NCI-H1436 (cell line): Measurements from ENCODE around the gene ERBB4.

Experiments used
- DNase-seq: peaks from one replicate; lab custom pipeline; 2025; lab: John Stamatoyannopoulos, UW

The ERBB4 gene

DNA sequence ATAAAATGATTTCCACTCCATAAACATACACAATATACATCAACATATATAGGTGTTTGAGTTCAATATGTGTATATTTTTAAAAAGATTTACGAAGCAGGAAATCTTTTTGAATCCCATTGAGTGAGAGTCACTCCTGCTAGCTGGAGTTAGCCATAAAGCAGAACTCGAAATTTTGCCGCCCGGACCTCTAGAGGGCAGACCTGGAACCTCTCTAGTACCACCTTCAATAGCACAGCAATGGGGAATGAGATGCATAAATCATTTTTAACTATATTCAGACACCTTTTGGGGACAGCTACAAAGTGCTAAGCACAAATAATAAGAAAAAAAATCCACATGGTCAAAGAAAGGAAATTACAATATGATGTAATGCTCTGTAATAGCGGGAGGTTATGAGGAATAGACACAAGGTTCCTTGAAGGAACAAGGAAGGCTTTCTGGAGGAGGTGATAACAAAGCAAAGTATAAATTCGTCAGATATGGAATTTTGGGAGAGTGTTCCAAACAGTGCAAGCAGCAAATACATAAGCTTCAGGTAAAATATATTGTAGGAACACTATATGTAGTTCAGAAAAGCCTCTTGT lies 533.4 kb downstream of the ERBB4 start:
- DNase-seq = peak; percentile 19

DNA sequence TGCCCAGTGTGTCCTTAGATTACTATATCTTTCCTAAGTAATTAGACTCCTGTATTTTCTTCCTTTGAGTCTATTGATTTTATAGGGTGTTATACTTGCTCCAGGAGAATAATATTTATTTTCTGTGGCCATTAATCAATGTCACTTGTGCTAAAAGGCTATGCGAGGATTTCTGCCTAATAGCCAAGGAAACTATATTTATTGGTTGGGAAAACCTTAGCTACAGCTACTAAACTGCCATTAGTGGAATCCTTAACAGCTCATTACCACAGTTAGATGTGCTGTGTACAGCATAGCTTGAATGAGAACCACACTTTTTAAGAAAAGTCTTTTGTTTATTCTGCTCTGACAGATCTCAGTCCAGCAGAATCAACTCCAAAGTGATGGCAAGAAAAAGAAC lies 537.3 kb downstream of the ERBB4 start:
- DNase-seq = no peak

DNA sequence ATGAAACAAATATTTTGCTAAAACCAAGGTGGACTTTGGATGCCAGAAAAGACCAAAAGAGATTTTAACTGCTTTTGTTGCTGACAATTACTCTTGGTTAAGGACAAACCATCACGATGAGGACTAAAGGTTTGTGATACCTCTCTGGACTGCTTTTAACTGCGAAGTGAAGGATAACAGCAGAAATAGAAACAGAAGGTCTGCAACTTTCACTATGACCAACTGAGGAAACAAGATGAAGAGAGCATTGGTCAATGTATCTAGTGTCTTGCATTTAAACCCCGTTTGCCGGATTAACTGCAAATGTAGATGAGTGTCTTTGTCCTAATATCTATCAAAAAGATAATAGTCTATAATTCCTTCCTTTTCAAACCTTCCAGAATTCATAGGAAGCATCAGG lies 541.7 kb downstream of the ERBB4 start:
- no peak for DNase-seq

DNA sequence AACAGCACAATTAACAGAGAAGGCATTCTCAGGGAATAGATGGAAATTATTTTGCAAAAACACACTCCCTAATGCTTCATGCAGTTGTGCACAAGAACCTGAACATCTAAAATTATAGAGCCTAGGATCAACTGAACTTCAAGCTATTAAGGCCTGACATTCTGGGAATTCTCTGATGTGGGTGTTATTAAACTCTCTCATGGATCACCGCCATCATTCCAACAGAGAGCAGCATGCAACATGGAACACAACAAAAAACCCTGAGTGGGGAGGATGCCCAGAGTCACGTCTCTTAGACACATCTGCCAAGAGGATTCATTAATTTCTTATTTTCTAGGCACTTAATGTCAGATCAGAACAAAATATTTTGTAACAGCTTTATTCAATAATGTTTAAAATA lies 543.8 kb downstream of the ERBB4 start:
- no peak for DNase-seq

DNA sequence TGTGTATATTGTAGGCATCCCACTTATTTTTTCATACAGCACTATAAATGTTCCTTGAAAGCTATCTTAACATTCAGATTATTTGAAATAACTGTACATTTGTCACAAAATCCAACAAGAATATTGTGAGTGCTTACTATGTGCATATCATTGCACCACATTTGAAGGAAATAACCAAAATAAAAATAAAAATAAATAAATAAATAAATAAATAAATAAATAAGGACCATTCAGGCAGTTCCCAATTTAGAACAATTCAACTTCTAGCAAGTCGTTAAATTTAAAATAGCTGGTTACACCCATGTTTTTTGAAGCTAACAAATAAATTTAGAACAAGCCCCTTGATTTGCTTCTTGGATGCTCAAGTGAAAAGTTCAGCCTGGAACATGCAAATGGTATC lies 548.3 kb downstream of the ERBB4 start:
- DNase-seq = no peak

DNA sequence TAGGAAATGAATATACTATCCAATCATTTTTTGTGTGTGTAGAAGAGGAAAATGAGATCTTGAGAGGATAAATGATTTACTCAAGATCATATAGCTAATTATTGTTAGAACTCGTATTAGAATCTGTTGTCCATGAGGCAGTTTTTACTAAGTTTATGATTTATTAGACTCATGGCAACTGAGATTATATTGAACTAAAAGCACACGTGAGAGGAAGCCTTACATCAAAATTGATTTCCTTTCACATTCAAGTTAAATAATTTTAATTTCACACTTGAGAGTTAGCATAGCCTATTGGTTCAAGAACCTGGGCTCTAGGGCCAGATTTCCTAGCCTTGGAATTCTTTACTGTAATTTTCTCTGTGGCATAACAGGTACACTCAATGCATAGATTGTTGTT lies 552.3 kb downstream of the ERBB4 start:
- DNase-seq = no peak

DNA sequence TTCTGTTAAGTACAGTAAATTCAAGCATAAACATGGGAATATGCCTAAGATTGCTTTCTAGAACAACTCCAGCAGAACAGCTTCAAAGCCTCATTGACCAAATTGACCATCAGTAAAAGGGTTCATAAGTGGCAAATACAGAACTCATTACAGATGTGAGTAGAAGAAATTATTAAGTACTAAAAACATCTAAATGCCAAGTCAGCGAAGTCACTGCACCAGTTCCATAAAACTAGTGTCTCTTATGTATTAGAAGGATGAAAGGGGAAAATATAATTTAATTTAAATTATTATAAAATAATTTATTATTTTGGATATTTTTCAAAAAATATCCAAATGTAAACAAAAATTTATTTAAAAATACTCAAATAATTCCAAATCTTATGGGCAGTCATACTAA lies 553.2 kb downstream of the ERBB4 start:
- DNase-seq = no peak

DNA sequence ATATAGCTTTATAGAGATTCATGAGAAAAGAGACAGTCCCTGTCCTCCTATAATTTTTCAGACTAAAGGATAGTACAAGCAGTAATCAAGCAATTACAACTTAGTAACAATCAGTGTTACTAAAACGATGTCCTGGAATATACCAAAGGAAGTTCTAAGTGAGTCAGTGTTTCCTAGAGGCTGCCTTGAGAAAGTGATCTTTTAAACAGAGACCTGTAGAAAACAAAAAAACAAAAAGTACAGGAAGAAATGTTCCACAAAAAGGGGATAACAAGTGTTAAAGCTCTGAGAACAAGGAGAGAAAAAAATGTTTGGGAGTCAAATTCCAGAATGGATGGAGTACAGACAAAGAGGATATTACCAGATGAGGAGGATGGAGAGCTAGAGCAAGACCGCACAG lies 556.4 kb downstream of the ERBB4 start:
- no peak for DNase-seq

DNA sequence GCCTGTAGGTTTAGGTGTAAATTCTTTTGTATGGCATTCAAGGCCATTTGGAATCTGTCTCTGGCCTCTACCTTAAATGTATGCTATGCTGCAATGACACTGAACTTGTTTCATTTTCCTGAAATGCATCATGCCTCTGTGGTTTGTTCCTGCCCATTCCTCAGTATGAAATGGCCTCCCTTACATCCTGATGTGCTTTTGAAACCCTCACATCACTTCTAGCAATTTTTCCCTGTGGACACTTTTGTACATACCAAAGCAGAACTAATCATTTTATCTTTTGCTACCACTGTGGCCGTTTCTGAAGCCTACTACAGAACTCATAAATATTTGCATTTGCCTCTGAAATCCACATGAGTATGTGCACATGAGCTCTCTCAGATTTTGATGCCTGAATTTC lies 557.2 kb downstream of the ERBB4 start:
- DNase-seq = no peak

DNA sequence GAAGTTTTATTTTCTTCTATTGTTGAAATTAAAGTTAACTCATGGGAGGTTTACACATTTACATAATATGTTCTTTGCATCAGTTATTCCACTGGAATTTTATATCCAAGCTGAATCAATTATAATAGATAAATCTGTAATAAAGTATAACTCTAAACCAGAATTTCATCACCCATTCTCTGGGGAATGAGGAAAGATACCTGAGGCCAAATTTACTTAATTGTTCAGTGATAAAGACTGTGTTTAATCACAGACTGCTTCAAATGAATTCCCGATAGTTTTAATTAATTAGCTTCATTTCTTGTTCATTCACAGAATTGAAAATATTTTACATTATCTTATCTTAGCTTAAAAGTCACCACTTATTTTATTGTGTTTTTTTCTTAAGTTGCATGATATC lies 562.5 kb downstream of the ERBB4 start:
- no peak for DNase-seq

DNA sequence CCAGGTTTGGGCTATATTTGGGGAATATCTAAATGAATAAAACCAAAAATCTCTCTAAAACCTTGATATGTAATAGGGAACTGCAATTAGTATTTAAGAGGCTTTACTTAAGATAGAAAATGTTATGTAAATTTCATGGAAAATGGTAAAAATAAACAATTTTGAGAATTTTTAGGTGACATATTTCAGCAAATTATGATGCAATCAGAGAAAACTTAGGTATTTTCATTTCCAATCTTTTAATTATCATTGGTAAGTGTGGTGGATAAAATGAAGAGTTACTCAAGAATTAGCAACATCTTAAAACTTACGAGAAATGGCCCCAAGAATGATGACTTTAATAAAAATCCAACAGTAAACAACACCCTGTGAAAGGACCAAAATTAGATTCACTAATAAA lies 571.4 kb downstream of the ERBB4 start:
- DNase-seq = no peak

DNA sequence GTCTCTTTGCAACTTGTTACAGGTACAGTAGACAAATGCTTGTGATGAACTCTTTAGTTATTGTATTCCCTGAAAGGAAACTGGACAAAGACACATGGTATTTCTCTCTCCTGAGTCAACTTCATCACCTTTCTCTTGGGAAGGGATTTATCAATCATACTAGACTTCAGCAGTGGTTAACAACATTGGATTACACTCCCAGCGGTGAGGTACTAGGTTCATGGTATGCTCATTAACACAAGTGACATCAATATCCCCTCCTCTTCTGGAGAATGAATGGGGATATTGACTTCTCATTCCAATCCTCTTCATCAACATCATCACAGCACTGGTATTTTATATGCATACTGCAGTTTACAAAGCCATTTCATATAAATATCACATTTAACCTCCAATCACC lies 574.6 kb downstream of the ERBB4 start:
- no peak for DNase-seq

DNA sequence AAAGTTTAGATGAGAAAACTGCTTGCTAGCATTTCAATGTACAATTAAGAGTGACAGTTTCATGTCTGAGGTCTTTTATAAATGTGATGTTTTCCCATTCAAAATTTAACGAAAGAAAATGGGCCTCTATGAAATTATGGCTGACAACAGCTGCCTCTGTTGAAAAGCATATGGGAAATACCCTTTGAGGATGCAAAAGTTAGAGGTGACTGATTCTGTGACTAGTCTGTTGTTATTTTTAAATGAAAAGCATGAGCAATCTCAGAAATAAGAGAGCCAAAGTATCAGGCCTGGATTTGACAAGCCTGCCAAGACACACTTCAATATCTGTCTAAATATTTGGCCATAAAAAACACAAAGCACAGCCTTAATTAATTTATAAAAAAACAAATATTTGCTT lies 580.8 kb downstream of the ERBB4 start:
- no peak for DNase-seq

DNA sequence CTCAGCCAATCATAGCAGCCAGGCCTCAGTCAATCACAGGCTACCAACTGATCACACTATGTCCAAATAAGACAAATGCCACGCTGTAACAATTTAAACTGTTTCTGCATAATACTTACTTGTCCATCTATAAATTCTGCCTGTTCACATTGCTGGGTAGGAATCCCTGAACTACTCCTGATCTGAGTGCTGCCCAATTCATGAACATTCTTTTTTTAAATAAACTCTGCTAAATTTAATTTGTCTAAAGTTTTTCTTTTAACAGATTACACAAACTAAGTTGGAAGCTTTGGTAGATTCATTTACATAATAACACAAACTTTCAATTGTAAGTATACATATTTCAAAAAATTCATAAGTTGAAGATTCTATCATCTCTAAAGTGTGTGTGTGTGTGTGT lies 583.0 kb downstream of the ERBB4 start:
- DNase-seq = no peak

DNA sequence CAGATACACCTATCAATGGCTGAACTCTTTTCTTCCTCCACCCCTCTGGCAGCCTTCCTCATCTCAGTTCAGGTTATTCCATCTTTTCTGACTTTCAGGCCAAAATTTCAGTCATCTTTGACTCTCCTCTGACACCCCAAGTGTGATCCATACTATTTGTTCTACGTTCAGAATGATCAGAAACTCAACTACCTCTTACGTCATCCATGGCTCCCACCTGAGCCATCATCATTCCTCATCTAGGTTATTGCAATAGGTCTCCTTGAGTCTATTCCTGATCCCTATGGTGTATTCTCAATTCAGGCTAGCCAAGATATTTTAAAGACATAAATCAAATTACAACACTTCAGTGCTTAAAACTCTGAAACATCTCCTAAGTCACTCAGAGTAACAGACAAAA lies 589.7 kb downstream of the ERBB4 start:
- DNase-seq = no peak

DNA sequence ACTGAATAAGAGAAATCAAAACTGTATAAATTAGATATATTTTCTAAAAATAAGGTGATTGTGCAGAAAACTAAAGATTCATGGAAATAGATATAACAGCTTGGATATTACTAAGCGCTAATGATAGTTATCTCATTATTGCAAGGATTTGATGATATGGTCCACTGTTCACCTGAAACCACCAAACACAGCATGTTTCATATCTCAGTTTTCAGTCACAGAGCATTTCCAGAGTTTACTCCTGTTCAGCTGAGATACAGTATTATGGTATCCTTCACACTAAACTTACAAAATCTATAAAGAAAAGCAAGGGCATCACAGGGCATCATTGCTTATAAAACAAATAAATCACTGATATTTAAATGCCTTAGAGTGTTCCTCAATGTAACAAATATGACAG lies 591.6 kb downstream of the ERBB4 start:
- DNase-seq = no peak

DNA sequence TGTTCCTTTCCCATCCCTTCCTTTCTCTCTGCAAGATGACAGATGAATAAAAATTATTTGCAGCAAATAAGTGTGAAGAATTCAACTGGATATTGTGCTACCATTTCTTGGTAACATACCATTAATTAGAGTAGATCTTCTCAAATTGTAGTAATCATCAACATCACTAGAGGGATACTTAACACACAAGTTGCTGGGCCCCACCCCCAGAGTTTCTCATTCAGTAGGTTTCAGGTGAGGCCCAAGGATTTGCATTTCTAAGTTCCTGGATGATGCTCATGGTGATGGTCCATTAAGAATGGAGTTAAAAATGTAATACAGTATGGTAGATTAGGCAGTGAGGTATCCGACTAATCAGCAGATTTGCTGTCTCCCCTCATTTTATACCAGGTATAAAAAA lies 594.0 kb downstream of the ERBB4 start:
- no peak for DNase-seq

DNA sequence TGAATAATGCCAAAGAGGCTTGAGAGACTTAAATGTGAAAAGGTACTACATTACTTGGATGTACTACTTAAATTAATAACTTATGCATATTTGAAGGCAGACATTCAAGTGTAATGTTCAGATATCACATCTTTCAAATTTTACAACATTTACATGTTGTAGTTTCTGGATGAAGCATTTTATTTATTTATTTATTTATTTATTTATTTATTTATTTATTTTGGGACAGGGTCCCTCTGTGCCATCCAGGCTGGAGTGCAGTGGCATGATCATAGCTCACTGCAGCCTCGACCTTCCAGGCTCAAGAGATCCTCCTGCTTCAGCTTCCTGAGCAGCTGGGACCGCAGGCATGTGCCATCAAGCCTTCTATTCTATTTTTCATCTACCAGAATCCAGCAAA lies 596.4 kb downstream of the ERBB4 start:
- DNase-seq = no peak

DNA sequence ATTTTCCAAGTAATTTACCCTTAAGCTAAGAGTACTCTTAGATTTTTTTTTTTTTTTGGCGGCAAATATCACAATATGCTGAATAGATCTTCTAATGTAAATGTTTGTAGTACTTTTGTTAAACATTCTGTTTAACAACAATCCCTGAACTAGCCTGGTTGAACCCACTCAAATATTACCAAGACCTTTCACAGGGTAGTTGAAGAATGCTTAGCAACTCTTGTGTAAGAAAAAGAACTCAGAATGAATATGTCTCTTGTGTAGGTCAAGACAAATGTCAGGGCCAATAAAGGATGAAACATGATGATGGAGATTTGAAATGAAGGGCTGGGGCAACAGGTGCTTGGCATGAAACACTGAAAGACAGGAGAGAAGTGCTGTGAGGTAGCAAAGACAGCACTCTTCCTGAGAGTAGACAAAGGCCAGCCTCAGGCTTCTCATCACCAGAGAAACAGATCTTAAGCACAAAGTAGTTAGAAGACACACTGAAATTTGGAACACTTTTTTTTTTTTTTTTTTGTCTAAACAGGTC lies 597.3 kb downstream of the ERBB4 start:
- DNase-seq = no peak

DNA sequence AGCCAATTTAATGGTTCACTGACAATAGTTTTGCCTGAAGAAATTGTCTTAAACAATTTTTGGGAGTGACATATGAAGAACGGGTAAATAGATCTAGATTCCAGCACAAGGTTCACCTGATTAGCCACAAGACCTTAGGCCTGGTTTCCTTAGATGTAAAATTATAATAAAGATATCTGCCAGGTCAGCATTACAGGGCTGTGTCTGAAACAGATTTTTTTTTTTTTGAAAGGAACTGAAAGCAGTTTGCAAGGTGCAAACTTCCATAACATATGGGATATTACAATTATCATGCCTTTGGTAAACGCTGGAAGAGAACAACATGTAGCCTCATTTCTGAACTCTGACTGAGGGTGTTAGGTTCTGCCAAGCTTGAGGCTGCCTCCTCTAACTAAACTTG lies 599.4 kb downstream of the ERBB4 start:
- no peak for DNase-seq

DNA sequence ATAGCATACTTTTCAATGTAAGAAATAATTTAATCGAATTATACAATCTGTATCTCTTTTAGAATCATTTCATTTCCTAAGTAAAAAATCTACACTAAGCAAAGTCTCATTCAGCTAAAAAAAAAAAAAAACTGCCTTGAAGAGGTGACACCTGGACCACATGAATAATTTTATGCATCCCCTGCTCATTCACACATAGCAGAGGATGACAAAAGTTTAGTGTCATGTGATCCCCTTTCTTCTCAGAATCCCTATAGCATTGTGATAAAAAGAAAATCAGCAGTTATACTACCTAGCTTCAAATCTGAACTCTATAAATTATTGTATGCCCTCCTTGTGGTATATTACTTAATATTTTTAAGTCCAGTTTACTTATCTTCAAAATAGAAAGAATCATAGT lies 603.8 kb downstream of the ERBB4 start:
- no peak for DNase-seq

DNA sequence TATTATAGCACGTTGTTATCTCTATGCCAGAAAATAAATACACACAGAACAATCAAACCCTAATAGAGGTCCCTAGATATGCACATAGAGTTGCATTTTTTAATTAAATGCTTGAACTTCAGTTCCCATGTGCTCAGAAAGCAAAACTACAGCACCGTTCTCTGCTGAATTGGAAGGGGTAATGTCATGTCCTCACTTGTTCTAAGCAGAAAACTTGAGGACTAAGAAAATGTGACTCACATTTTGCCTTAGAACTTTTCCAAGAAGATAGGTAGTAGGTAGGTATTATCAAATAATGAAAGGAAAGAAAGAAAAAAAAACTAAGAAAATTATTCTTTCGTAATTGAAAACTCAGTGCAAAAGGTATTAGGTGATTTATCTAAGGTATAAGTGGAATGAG lies 607.3 kb downstream of the ERBB4 start:
- no peak for DNase-seq

DNA sequence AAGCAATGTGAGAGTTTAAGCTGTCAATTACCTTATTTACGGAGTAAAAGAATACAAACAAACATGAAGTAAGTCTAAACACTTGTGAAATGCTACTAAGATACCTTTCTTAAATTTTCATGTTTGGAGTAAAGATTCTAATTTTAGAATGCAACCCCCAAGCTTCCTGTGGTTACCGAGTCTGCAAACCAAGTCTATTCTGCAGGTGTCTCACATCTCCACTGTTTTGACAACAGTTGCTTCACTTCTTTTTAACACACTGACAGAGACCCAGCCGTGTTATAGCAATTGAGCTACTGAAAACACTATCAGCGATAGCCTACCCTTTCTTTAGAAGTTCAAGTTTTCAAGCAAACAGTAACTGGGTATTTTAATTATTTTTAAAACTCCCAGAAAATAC lies 608.3 kb downstream of the ERBB4 start:
- DNase-seq = no peak

DNA sequence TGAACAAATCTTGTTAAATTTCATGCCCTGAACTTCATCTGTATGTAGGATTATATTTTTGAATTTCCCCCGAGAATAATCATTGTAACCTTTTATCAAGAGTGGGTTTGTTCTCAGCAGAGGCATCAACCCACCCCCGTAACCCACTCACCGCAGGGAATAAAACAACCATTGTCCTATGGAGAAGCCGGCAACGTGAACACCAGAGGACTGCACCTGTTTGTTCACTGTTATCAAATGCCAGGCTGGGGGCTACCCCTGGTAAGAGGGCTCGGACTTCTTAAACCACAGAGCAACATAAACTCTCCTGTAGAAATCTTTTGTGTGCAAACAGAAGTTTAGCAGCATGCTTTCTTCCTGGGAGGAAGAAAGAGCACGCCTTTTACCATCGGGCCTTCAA lies 610.4 kb downstream of the ERBB4 start:
- DNase-seq = no peak

DNA sequence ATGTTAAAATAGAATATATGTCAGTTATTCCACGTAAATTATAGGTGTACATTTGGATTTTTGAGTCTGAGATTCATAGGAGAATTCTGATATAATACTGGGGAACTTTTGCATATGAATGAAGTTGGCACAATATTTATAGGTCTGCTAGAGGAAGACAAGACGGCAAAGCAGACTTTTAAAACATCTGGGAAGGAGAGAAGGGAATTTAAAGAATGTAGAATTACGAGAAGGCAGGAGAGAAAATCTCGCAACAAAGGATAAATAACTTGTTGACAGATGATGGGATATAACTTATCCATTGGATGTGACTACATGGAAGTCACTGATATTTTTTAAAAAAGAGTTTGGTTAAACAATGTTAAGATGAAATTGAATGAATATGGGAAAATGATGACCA lies 615.6 kb downstream of the ERBB4 start:
- no peak for DNase-seq
